ENCODE measurements around the gene FAM222B.

DNA sequence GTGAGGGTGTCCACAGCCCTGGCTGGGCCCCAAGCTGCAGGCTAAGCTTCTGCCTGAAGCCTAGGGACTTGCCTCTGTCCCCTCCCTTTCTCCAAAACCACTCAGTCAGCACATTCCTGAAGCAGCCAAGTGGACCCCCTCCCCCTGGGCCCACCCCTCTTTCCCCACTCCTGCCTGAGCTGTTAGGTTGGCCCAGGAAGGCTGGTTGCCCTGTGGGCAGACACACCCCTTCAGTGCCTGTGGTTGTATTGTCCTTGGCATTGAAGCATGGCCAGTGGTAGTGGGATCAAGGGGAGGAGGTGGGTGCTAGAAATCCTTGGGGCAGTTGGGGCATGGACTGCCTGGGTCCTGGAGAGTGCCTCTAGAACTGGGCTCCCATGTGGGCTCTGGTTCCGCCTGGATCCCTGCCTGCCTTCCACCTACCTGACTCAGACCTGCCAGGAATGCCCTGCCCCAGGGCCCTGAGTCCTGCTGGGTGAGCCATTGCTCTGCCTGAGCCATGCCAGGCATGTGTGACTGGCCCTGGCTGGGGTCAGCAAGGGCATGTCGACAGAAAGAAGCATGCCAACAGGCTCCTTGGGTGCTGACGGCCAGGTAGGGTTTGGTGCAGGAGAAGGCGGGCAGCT, 96.7 kb downstream of the FAM222B start:
- TF ChIP-seq POLR2A (IDR thresholded peaks at IDR 0.05; ENCODE audit: low read length) (no peak), GATA1 (IDR thresholded peaks at IDR 0.05; ENCODE audit: low read depth, low read length) (no peak)

All from erythroblast (primary cell).